Measurements from ENCODE around the gene PIGK.

Gene PIGK

DNA sequence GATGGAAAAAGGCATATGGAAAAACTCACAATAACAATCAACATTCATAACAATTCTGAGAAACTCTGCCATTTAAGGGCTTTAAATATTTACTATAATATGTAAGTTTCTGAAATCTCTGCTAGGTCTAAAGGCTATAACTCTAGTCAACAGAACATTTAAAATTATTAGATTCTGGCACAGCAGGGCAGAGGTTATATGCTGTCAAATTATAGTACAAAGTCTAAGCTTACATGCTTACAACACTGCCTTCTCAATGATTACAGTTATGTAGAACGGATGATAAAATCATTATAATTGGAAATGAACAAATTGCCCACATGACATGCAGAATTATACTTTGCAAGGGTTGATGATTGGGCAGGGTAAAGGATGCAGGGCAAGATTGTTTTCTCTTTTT, 97.7 kb downstream of the PIGK start:
- no peak overlapping the region for H3K27ac ChIP-seq (ENCODE audit: low read depth, low read length)
- H3K4me1 ChIP-seq (ENCODE audit: control insufficient read depth in 5 of 5, insufficient read depth in 5 of 5, low read length in 5 of 5), result no peaks in the 10 kb centered on the region
- peaks cover 0 to 2% (median 0%) of the 10 kb centered on the region in 5 donors for H3K36me3 ChIP-seq (ENCODE audit: control insufficient read depth in 5 of 5, insufficient read depth in 5 of 5, low read length in 5 of 5)
- H3K9ac ChIP-seq (ENCODE audit: low read length in 5 of 5), result no peak overlapping the region
- no peaks in the 10 kb centered on the region for H3K27me3 ChIP-seq (ENCODE audit: control insufficient read depth in 5 of 5, insufficient read depth in 4 of 5, low read length in 5 of 5)
- H3K9me3 ChIP-seq (ENCODE audit: control insufficient read depth in 5 of 5, low read length in 5 of 5), result no peaks in the 10 kb centered on the region
- no peak overlapping the region for H3K4me3 ChIP-seq (ENCODE audit: low read depth in 1 of 5, low read length in 5 of 5)

DNA sequence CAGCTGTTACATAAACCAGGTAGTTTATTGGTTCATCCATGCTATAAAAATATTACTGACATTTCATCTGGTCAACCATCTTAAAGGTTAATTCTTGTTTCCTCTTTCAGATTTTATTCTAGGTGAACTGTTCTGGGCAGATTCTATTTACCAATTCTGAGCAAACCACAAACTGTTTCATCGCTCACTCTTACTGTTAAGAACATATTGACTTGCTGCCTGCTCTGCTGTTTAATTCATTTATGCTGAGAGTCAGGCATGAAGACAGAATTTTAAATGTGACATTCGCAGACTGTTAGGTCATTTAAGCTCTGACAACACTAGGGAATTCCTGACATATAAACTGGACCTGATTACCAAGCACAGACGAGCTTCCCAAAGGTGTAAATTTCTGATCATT, 98.3 kb downstream of the PIGK start:
- Histone ChIP-seq H3K27me3 (ENCODE audit: control insufficient read depth in 5 of 5, insufficient read depth in 4 of 5, low read length in 5 of 5) (no peaks in the 10 kb centered on the region), H3K27ac (ENCODE audit: low read depth, low read length) (no peak overlapping the region), H3K4me3 (ENCODE audit: low read depth in 1 of 5, low read length in 5 of 5) (no peak overlapping the region), H3K9me3 (ENCODE audit: control insufficient read depth in 5 of 5, low read length in 5 of 5) (no peaks in the 10 kb centered on the region), H3K9ac (ENCODE audit: low read length in 5 of 5) (no peak overlapping the region), H3K4me1 (ENCODE audit: control insufficient read depth in 5 of 5, insufficient read depth in 5 of 5, low read length in 5 of 5) (no peaks in the 10 kb centered on the region), H3K36me3 (ENCODE audit: control insufficient read depth in 5 of 5, insufficient read depth in 5 of 5, low read length in 5 of 5) (peaks cover 0 to 2% (median 0%) of the 10 kb centered on the region in 5 donors)

DNA sequence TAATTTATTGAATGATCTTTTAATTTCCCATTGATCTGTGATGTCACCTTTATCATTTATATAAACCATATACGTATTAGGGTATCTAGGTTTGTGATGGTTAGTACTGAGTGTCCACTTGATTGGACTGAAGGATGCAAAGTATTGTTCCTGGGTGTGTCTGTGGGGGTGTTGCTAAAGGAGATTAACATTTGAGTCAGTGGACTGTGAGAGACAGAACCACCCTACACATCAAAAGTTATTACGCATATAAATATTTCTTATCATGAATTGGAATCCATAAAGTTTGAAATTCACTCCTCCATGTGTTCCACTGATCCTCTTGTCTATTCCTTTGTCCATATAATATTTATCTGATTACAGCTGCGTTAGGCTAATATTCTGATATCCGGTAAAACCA, 100.5 kb downstream of the PIGK start:
- H3K9me3 ChIP-seq (ENCODE audit: control insufficient read depth in 5 of 5, low read length in 5 of 5), result no peaks in the 10 kb centered on the region
- H3K36me3 ChIP-seq (ENCODE audit: control insufficient read depth in 5 of 5, insufficient read depth in 5 of 5, low read length in 5 of 5), result peaks cover 0 to 2% (median 0%) of the 10 kb centered on the region in 5 donors
- no peak overlapping the region for H3K4me3 ChIP-seq (ENCODE audit: low read depth in 1 of 5, low read length in 5 of 5)
- H3K27me3 ChIP-seq (ENCODE audit: control insufficient read depth in 5 of 5, insufficient read depth in 4 of 5, low read length in 5 of 5), result no peaks in the 10 kb centered on the region
- H3K9ac ChIP-seq (ENCODE audit: low read length in 5 of 5), result no peak overlapping the region
- no peaks in the 10 kb centered on the region for H3K4me1 ChIP-seq (ENCODE audit: control insufficient read depth in 5 of 5, insufficient read depth in 5 of 5, low read length in 5 of 5)
- no peak overlapping the region for H3K27ac ChIP-seq (ENCODE audit: low read depth, low read length)

DNA sequence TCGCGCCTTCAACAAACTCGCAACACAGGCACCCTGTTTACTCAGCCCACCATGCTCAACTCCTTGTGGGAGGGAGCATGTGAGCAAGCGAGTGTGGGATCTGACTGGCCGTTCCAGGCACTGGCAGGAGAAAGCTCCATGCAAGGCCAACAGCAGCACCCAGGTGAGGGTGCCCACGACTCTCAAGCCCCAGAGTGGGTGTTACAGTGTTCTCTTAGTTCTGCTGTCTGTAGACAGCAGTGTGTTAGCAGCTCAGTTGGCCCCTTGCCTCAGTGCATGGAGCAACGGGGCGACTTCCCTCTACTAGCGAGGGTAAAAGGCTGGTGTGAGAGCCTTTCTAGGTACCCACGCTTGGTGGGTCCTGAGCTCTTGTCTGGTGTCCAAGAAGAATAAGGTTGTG, 114.6 kb downstream of the PIGK start:
- H3K9me3 ChIP-seq (ENCODE audit: control insufficient read depth in 5 of 5, low read length in 5 of 5), result no peaks in the 10 kb centered on the region
- H3K4me1 ChIP-seq (ENCODE audit: control insufficient read depth in 5 of 5, insufficient read depth in 5 of 5, low read length in 5 of 5), result no peaks in the 10 kb centered on the region
- H3K9ac ChIP-seq (ENCODE audit: low read length in 5 of 5), result no peak overlapping the region
- no peaks in the 10 kb centered on the region for H3K27me3 ChIP-seq (ENCODE audit: control insufficient read depth in 5 of 5, insufficient read depth in 4 of 5, low read length in 5 of 5)
- H3K4me3 ChIP-seq (ENCODE audit: low read depth in 1 of 5, low read length in 5 of 5), result no peak overlapping the region
- no peak overlapping the region for H3K27ac ChIP-seq (ENCODE audit: low read depth, low read length)
- no peaks in the 10 kb centered on the region for H3K36me3 ChIP-seq (ENCODE audit: control insufficient read depth in 5 of 5, insufficient read depth in 5 of 5, low read length in 5 of 5)

DNA sequence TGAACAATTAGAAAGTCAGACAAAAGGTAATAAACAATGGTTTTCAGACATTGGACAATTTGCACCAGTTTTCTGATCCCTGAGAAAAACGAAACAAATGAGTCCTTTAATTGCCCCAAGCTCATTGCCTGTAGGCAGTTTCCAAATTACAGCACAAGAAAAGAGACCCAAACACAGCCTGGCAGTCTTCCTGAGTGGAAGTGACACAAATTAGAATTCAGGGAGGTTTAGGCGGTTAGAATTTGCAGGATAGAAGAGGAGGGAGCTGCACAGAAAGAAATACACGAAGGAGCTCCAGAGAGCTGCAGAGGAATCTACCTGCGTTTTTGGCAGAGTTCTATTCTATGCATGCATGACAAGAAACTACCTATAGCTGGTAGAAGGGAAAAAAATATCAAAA, 115.7 kb downstream of the PIGK start:
- H3K4me1 ChIP-seq (ENCODE audit: control insufficient read depth in 5 of 5, insufficient read depth in 5 of 5, low read length in 5 of 5), result no peaks in the 10 kb centered on the region
- H3K4me3 ChIP-seq (ENCODE audit: low read depth in 1 of 5, low read length in 5 of 5), result no peak overlapping the region
- H3K36me3 ChIP-seq (ENCODE audit: control insufficient read depth in 5 of 5, insufficient read depth in 5 of 5, low read length in 5 of 5), result no peaks in the 10 kb centered on the region
- no peak overlapping the region for H3K27ac ChIP-seq (ENCODE audit: low read depth, low read length)
- no peaks in the 10 kb centered on the region for H3K27me3 ChIP-seq (ENCODE audit: control insufficient read depth in 5 of 5, insufficient read depth in 4 of 5, low read length in 5 of 5)
- no peaks in the 10 kb centered on the region for H3K9me3 ChIP-seq (ENCODE audit: control insufficient read depth in 5 of 5, low read length in 5 of 5)
- no peak overlapping the region for H3K9ac ChIP-seq (ENCODE audit: low read length in 5 of 5)

DNA sequence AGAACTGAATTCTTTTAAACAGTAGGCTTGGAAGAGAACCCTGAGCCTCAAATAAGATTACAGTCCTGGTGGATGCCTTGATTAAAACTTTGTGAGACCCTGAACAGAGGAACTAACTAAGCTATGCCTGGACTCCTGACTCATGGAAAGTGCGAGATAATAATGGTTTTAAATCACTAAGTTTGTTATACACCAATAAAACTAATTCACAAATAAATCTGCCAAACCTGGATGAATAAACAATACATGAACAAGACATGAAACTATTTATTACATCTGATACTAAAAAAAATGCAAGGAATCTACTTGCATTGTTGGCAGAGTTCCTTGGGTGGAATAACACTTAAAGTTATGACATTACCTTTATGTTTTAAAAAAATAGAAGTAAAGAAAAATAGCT, 118.4 kb downstream of the PIGK start:
- Histone ChIP-seq H3K9me3 (ENCODE audit: control insufficient read depth in 5 of 5, low read length in 5 of 5) (peaks cover 0 to 5% (median 2%) of the 10 kb centered on the region in 5 donors), H3K4me3 (ENCODE audit: low read depth in 1 of 5, low read length in 5 of 5) (no peak overlapping the region), H3K36me3 (ENCODE audit: control insufficient read depth in 5 of 5, insufficient read depth in 5 of 5, low read length in 5 of 5) (no peaks in the 10 kb centered on the region), H3K27ac (ENCODE audit: low read depth, low read length) (no peak overlapping the region), H3K27me3 (ENCODE audit: control insufficient read depth in 5 of 5, insufficient read depth in 4 of 5, low read length in 5 of 5) (no peaks in the 10 kb centered on the region), H3K4me1 (ENCODE audit: control insufficient read depth in 5 of 5, insufficient read depth in 5 of 5, low read length in 5 of 5) (no peaks in the 10 kb centered on the region), H3K9ac (ENCODE audit: low read length in 5 of 5) (no peak overlapping the region)

DNA sequence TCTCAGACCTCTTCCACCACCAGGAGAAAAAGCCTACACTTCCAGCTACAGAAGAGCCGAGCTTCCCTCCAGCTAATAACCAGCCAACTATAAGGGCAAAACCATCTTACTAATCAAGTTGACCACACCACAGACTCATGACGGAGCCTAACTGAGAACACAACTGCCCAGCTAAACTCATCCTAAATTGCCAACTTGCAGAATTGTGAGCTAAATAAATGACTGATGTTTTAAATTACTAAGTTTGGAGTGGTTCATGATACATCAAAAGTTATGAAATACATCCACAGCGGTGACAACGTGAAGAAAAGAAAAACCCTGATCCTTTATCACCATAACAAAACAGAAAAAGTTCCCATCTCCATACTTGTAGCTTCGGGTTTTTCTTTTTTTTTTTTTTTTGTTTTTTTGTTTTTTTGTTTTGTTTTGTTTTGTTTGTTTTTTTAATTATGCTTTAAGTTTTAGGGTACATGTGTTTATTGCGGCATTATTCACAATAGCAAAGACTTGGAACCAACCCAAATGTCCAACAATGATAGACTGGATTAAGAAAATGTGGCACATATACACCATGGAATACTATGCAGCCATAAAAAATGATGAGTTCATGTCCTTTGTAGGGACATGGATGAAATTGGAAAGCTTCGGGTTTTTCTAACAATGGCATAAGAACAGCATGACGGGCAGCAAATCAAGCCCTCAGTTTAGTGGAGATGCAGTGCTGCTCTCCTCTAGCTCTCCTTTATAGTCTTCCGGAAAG, 122.6 kb downstream of the PIGK start:
- Histone ChIP-seq H3K4me3 (ENCODE audit: low read depth in 1 of 5, low read length in 5 of 5) (no peak overlapping the region), H3K9ac (ENCODE audit: low read length in 5 of 5) (no peak overlapping the region), H3K27ac (ENCODE audit: low read depth, low read length) (no peak overlapping the region), H3K27me3 (ENCODE audit: control insufficient read depth in 5 of 5, insufficient read depth in 4 of 5, low read length in 5 of 5) (no peaks in the 10 kb centered on the region), H3K9me3 (ENCODE audit: control insufficient read depth in 5 of 5, low read length in 5 of 5) (peaks cover 0 to 5% (median 2%) of the 10 kb centered on the region in 5 donors), H3K4me1 (ENCODE audit: control insufficient read depth in 5 of 5, insufficient read depth in 5 of 5, low read length in 5 of 5) (no peaks in the 10 kb centered on the region), H3K36me3 (ENCODE audit: control insufficient read depth in 5 of 5, insufficient read depth in 5 of 5, low read length in 5 of 5) (no peaks in the 10 kb centered on the region)

DNA sequence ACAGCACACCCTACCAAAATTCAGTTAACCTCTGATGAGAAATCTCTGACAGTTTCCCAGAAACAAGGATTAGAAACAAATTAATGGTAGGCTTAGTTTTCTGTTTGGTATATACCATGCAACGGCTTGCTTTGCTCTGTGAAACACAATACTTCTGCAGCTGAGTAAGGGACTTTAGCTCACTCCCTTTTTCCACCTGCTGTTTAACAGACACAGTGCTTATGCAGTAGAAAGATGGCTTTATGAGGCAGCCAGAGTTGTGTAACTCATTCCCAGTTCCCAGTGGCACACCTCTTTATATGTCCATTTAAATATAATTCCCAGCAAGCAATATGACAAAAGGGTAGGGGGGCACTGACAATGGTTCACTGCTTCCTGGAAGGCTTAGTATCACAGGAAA, 124.0 kb downstream of the PIGK start:
- Histone ChIP-seq H3K4me1 (ENCODE audit: control insufficient read depth in 5 of 5, insufficient read depth in 5 of 5, low read length in 5 of 5) (no peaks in the 10 kb centered on the region), H3K4me3 (ENCODE audit: low read depth in 1 of 5, low read length in 5 of 5) (no peak overlapping the region), H3K9ac (ENCODE audit: low read length in 5 of 5) (no peak overlapping the region), H3K27me3 (ENCODE audit: control insufficient read depth in 5 of 5, insufficient read depth in 4 of 5, low read length in 5 of 5) (no peaks in the 10 kb centered on the region), H3K9me3 (ENCODE audit: control insufficient read depth in 5 of 5, low read length in 5 of 5) (peaks cover 0 to 5% (median 2%) of the 10 kb centered on the region in 5 donors), H3K36me3 (ENCODE audit: control insufficient read depth in 5 of 5, insufficient read depth in 5 of 5, low read length in 5 of 5) (peaks cover 0 to 5% (median 0%) of the 10 kb centered on the region in 5 donors), H3K27ac (ENCODE audit: low read depth, low read length) (no peak overlapping the region)

DNA sequence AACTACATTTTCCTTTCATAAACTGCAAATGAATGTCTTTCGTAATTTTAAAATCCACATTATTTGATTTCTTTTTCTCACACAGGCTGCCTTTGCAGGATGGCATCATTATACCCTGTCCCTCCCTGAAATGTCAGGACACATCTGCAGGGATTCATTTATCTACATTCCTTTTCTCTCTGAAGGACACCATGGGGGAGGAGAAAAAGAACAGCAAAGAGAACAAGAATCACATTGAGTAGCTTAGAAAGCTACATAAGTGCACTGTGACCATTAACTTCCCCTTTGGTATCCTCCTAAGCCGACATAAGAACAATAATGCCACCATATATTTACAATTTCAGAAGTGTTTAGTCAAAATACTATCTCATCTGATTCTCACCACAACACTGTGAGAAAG, 129.5 kb downstream of the PIGK start:
- Histone ChIP-seq H3K27ac (ENCODE audit: low read depth, low read length) (no peak overlapping the region), H3K4me1 (ENCODE audit: control insufficient read depth in 5 of 5, insufficient read depth in 5 of 5, low read length in 5 of 5) (no peaks in the 10 kb centered on the region), H3K27me3 (ENCODE audit: control insufficient read depth in 5 of 5, insufficient read depth in 4 of 5, low read length in 5 of 5) (no peaks in the 10 kb centered on the region), H3K36me3 (ENCODE audit: control insufficient read depth in 5 of 5, insufficient read depth in 5 of 5, low read length in 5 of 5) (peaks cover 0 to 10% (median 0%) of the 10 kb centered on the region in 5 donors), H3K9me3 (ENCODE audit: control insufficient read depth in 5 of 5, low read length in 5 of 5) (no peaks in the 10 kb centered on the region), H3K4me3 (ENCODE audit: low read depth in 1 of 5, low read length in 5 of 5) (no peak overlapping the region), H3K9ac (ENCODE audit: low read length in 5 of 5) (no peak overlapping the region)

DNA sequence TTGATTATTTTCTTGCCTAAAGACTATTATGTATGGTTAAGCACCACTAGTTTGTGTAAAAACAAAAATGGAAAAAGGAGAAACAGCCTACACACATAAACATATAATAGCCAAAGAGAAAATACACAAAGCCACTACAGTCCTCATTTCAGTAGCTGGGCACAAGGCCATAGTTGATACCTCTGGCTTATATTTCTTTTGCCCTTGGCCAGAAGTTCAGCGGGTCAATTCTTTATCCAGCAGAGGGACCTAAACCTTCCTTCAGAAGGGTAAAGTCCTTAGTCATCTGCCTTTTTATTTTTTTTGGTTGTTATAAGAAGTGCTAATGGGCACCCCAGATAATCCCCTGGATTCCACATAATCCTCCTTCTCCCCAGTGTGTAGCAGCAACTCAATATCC, 134.1 kb downstream of the PIGK start:
- H3K27ac ChIP-seq (ENCODE audit: low read depth, low read length), result no peak overlapping the region
- H3K36me3 ChIP-seq (ENCODE audit: control insufficient read depth in 5 of 5, insufficient read depth in 5 of 5, low read length in 5 of 5), result peaks cover 0 to 4% (median 0%) of the 10 kb centered on the region in 5 donors
- H3K4me1 ChIP-seq (ENCODE audit: control insufficient read depth in 5 of 5, insufficient read depth in 5 of 5, low read length in 5 of 5), result no peaks in the 10 kb centered on the region
- no peaks in the 10 kb centered on the region for H3K27me3 ChIP-seq (ENCODE audit: control insufficient read depth in 5 of 5, insufficient read depth in 4 of 5, low read length in 5 of 5)
- H3K4me3 ChIP-seq (ENCODE audit: low read depth in 1 of 5, low read length in 5 of 5), result no peak overlapping the region
- no peak overlapping the region for H3K9ac ChIP-seq (ENCODE audit: low read length in 5 of 5)
- no peaks in the 10 kb centered on the region for H3K9me3 ChIP-seq (ENCODE audit: control insufficient read depth in 5 of 5, low read length in 5 of 5)
